HG03442 (cell line): Measurements from ENCODE around the gene CCNI.
"Not testable (repeated sequence)": the region's sequence is repeated elsewhere in the genome, so short reads cannot be mapped to it uniquely, and the experiment has no call there.

Experiments
- ATAC-seq: cut with Tn5 transposase; IDR thresholded peaks from one replicate; pipeline ENCODE4 v1.9.1; 2021; ENCODE audit warnings: mild to moderate bottlenecking, moderate library complexity; ENCODE audit not compliant: unreplicated experiment

The CCNI gene

GRCh38 chr4:77040854-77041725, 34.7 kb downstream of the CCNI start:
- ATAC-seq: no peak

DNA sequence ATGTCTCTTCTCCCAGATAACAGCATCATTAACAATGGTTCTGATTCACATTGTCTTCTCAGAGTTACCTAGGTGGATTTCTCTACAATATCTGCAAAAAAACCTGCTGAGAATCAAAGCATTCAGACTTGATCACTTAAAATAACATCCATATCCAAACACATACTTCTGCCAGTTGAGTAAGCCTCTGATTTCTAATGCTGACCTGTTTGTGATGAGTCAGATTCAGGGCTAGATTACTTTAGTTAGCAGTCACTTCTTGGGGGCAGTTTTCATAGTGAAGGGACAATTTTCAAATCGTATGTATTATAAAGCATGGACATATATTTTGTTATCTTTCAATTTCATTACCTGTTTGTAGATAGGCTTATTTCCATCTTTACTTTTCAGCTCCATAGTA, 35.5 kb downstream of the CCNI start:
- no peak for ATAC-seq

DNA sequence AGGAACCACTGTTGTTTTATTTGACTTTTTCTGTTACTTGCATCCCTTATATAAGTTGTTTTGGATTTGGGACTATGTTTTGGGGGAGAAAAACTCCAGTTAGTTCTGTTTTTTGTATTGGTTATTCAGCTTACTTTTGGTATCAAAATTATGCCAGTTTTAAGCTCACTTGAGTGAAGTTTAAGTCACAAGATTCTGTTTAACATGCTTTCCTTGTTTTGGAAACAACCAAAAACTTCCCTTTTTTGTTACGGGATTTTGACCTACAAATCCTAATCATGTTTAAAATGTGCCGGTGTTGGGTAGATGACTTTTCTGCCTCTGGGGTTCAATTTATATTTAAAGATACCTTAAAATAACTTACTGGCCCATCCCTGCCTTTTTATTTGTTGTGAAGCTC, 36.0 kb downstream of the CCNI start:
- no peak for ATAC-seq

DNA sequence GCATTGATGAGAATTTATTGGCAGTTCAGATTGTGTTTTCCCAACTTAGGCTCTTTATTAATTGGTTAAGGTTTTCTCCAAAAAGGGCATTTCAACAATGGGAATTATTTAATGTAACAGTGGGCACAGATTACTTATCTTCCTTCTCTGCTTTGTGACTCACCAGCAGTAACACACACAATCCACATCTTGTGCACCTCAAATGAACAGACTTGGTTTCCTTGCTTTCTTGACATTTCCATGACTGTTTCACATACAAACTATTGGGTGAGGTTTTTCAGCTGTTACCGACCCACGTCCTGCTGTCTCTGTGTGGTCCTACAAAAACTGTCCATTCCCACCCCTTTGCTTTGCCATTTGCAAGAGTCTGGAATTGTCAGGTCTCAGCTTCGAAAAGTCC, 38.1 kb downstream of the CCNI start:
- ATAC-seq: no peak

DNA sequence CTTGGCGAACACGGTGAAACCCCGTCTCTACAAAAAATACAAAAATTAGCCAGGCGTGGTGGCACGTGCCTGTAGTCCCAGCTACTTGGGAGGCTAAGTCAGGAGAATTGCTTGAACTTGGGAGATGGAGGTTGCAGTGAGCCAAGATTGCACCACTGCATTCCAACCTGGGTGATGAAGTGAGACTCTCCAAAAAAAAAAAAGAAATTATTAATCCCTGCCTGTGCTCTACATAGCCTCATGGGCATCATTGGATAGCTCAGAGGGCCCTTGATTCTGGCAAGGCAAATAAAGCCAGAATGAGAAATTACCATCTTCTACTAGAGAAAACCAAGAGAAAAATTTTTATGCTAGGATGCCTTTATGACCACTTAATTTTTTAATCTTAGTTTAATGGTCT, 38.6 kb downstream of the CCNI start:
- ATAC-seq: not testable (repeated sequence)

GRCh38 chr4:77036206-77036605, 39.6 kb downstream of the CCNI start:
- no peak for ATAC-seq

DNA sequence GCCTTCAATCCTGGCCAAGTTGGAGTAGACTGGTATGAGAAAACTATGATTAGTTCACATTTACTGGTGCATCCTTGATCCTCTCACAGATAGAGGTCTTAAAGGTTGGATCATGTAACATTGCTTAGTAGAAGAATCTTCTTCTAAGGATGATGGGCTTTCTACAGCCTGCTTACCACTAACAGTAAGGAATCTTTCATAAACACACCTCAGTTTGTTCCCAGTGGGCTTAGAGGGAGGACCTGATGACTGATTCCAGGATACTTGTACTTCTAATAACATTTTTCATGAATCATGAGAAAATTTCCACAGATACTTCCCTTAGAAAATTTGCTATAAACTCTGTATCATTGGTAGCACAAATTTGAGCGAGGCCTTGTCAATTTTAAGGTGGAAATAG, 40.6 kb downstream of the CCNI start:
- no peak for ATAC-seq

DNA sequence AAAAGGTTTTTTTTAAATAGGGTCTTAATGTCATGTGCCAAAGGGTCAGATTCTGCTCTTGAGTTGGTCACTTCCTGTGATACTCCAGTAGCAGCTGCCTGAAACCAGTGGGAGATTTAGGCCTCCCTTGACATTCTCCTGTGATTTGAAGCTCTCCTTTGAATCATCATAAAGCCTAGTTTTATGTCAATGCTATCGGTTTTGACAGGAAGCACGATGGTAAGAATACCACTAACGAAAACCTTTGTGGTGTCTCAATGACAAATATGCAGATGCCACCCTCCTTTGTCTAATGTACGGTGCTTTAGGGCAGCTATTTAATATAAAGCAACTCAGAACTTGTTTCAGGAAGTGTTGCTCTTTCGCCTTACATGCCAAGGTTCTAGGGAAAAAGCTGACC, 44.2 kb downstream of the CCNI start:
- no peak for ATAC-seq

DNA sequence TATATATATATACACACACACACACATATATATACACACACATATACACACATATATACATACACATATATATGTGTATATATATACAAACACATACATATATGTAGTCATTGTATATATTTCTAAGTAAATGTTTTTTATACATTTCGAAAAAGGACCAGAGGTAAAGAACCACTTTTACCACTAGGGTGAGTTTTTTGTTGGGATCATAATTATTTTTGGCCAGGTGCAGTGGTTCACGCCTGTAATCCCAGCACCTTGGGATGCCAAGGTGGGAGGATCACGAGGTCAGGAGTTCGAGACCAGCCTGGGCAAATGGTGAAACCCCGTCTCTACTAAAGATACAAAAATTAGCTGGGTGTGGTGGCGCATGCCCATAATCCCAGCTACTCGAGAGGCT, 46.0 kb downstream of the CCNI start:
- not testable (repeated sequence) for ATAC-seq

DNA sequence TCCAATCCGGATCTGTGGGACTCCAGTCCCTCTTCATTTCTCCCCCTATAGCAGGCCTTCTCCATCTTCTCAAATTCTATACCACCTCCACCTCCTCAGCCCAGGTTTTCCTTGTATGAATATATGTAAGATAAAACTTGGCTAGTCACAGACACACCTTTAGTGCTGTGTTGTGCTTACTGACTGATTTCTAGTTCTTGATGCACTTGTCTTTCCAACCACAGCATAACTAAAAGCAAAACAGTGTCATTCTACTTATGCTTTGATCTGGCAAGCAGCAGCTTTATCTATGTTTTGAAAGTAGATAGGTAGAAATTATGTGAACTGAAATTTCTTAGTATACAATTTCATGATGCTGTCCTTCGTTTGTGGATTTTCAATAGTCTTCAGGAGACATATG, 47.5 kb downstream of the CCNI start:
- ATAC-seq: no peak

DNA sequence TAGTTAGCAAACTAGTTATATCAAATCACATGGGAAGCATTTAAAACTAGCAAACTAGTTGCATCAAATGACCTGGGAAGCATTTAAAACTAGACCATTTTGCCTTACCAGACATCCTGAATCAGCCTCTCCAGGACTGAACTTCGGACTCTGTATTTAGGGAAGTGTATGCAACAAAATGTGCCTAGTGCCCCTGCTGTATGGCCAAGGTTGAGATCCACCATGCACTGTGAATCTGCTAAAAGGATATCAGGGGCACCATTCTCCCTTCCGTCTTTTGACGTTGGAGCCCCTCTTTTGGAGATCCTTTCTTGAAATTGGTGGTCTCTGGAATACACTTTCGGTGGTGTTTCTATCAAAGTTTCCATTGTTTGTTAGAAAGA, 49.5 kb downstream of the CCNI start:
- ATAC-seq: peak; percentile 18

GRCh38 chr4:77025643-77026321, 50.0 kb downstream of the CCNI start:
- peak; percentile 96 for ATAC-seq

DNA sequence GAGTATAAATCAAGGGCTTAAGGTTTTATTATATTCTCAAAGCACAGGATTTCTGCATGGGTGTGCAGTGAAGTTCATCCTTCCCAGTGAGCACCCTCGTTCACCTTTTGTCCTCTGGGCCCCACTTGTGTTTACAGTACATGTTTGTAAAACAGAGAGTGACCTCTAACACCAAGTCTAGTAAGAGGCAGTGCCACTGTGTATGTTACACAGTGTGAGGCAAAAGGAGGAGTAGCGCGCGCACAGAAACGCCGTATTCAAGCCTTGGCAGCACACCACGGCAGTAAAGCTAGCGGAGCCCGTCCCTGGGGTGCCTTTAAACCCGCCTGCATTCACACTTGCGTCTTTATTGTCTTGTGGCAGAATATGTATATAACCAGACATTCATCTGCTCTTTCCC, 51.9 kb downstream of the CCNI start:
- ATAC-seq: no peak

DNA sequence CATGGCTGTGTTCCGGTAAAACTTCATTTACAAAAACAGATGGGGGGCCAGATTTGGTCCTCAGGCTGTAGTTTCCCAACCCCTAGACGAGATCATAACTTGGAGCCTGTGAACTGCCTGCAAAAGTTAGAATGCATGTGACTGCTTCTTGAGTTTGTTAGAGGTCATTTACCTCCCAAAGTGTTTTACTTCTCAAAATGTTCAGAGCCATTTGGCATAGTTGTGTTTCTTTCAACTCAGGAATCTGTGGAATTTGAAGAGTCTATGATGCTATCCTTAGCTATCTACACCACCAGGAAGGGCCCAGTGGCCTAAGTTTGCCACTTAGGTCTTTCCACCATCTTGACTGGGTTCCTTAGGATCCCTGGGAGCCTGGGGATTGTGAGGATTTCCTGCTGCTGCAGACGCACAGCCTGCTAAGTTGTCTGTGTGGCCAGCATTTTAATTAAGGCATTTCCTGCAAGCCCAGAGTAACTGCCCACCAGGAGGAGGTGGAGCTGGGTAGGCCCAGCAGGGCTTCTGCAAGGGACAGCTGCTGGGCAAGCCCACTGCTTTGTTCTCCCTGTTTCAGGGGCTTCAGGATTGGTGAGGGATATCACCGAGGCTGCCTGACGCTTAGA, 53.1 kb downstream of the CCNI start:
- no peak for ATAC-seq

- ATAC-seq: no peak
Observed at GRCh38 chr4:77021614-77022089, 54.1 kb downstream of the CCNI start.

- ATAC-seq: no peak
Observed at GRCh38 chr4:77020017-77020416, 55.8 kb downstream of the CCNI start.

DNA sequence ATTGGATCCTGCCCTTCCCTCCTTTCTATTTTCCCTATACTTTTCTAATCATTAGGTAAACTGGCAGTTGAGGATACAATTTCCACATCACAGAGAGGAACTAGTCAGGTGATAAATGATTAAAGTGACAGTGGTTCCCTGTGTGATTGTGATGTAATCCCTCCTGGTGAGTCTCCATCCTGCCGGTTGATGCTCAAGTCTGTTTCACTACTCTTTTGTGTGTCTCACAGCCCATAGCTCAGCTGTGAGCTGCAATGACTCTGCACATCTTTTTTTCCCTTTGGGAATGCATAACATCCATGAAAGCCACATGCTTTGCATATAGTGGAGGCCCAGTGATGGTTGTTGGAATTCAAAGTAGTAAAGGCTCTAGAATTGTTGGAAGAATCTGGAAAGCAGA, 60.4 kb downstream of the CCNI start:
- no peak for ATAC-seq

GRCh38 chr4:77014256-77014655, 61.5 kb downstream of the CCNI start:
- ATAC-seq: no peak

- ATAC-seq: no peak
Observed at GRCh38 chr4:77012726-77013125, 63.1 kb downstream of the CCNI start.

GRCh38 chr4:77010841-77011354, 64.9 kb downstream of the CCNI start:
- no peak for ATAC-seq

DNA sequence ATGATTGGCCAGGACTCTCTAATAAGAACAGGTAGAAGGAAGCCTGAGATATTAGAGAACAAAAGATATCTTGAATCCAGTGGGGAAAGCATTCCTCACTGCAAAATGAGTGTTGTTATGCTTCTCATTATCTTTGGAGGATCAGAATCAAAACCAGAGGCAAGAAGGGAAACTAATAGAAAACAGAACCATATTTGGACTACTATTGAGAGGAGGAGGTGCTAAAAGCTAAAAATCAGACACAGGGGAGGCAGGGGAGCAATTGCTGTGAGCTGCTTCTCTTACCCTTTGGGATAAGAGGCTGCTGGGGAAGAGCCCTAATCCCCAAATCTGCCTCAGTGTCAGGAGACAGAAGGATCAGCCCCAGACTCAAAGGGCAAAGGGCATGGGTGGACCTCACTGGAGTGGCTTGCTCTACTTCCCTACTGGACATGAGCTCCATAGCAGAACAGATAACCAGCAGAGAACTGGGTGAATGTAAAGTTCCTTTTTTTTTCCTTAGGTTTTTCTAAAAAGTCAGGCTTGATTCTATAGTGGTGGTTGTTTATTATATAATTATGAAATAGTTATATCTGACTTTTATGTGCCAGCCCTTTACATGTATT, 66.2 kb downstream of the CCNI start:
- ATAC-seq: no peak
